Mesendoderm (in vitro differentiated cells): ENCODE measurements around the gene CH25H.

Source experiments
- DNase-seq: peaks from one replicate; pipeline ENCODE4 v3.0.0; 2013
- H2AK5ac ChIP-seq: 2 replicates; pipeline ENCODE4 v1.6.1; 2013; ENCODE audit warnings: low read length, inconsistent platforms
- H2BK120ac ChIP-seq: 2 replicates; pipeline ENCODE4 v1.6.1; 2013; ENCODE audit warnings: low read depth, mild to moderate bottlenecking, low read length, moderate library complexity, mixed read lengths
- H2BK15ac ChIP-seq: replicated peaks from 2 replicates; pipeline ENCODE4 v1.6.1; 2013; ENCODE audit warnings: low read depth, mild to moderate bottlenecking, moderate library complexity
- H2BK5ac ChIP-seq: 2 replicates; pipeline ENCODE4 v1.6.1; 2013; ENCODE audit warnings: low read length, inconsistent platforms
- H3K18ac ChIP-seq: 2 replicates; pipeline ENCODE4 v1.6.1; 2013; ENCODE audit warnings: mild to moderate bottlenecking, low read length, mixed read lengths
- H3K23ac ChIP-seq: one replicate; pipeline ENCODE4 v1.6.1; 2013; ENCODE audit warnings: low read length
- H3K27ac ChIP-seq: 2 replicates; pipeline ENCODE4 v1.5.1; 2013; ENCODE audit warnings: low read depth, mild to moderate bottlenecking, inconsistent platforms, low read length, moderate library complexity
- H3K27me3 ChIP-seq: 2 replicates; pipeline ENCODE4 v1.6.1; 2013; ENCODE audit warnings: low read length, control low read depth, mild to moderate bottlenecking, inconsistent platforms; ENCODE audit not compliant: insufficient read depth, poor library complexity
- H3K36me3 ChIP-seq: 2 replicates; pipeline ENCODE4 v1.6.1; 2013; ENCODE audit warnings: low read length, inconsistent platforms; ENCODE audit not compliant: control insufficient read depth, insufficient read depth
- H3K4ac ChIP-seq: one replicate; pipeline ENCODE4 v1.6.1; 2013; ENCODE audit warnings: low read depth, mild to moderate bottlenecking, low read length, moderate library complexity
- H3K4me1 ChIP-seq: 2 replicates; pipeline ENCODE4 v1.6.1; 2013; ENCODE audit warnings: low read depth, low read length, inconsistent platforms; ENCODE audit not compliant: control insufficient read depth
- H3K4me2 ChIP-seq: 2 replicates; pipeline ENCODE4 v1.6.1; 2013; ENCODE audit warnings: low read length
- H3K4me3 ChIP-seq: 2 replicates; pipeline ENCODE4 v1.5.1; 2013; ENCODE audit warnings: mild to moderate bottlenecking, low read length
- H3K56ac ChIP-seq: one replicate; pipeline ENCODE4 v1.6.1; 2013; ENCODE audit warnings: low read length
- H3K79me1 ChIP-seq: 2 replicates; pipeline ENCODE4 v1.6.1; 2013; ENCODE audit warnings: low read length, inconsistent platforms
- H3K79me2 ChIP-seq: 2 replicates; pipeline ENCODE4 v1.6.1; 2013; ENCODE audit warnings: mild to moderate bottlenecking, low read length; ENCODE audit not compliant: control insufficient read depth, insufficient read depth
- H3K9ac ChIP-seq: 2 replicates; pipeline ENCODE4 v1.6.1; 2013; ENCODE audit warnings: low read length, inconsistent platforms
- H4K5ac ChIP-seq: one replicate; pipeline ENCODE4 v1.6.1; 2013; ENCODE audit warnings: low read length
- H4K8ac ChIP-seq: one replicate; pipeline ENCODE4 v1.6.1; 2013; ENCODE audit warnings: low read depth, mild to moderate bottlenecking, control low read depth, low read length, moderate library complexity
- WGBS: extraction: QIAGEN DNeasy Blood & Tissue Kit; methylation state at CpG from one replicate; pipeline ENCODE4 v1.1.7; 2013; ENCODE audit warnings: low lambda C conversion rate, missing lambda C conversion rate; ENCODE audit not compliant: insufficient coverage; ENCODE audit errors: extremely low coverage; 5-methylcytosine and 5-hydroxymethylcytosine counted together

The CH25H gene

GRCh38 chr10:89164080-89164479 is 43.0 kb downstream of the CH25H start:
- DNase-seq = no peak
- no CpG with 5 or more reads among the region's 3 CpGs for WGBS

GRCh38 chr10:89163265-89163995 is 43.7 kb downstream of the CH25H start:
- Histone ChIP-seq H3K79me1 (no peaks in the 10 kb centered on the region), H3K23ac (no peak overlapping the region), H4K8ac (no peak overlapping the region), H3K18ac (no peak overlapping the region), H4K5ac (no peak overlapping the region), H3K4me1 (no peaks in the 10 kb centered on the region), H3K27me3 (no peaks in the 10 kb centered on the region), H3K79me2 (no peaks in the 10 kb centered on the region), H2BK120ac (no peak overlapping the region), H3K9ac (no peak overlapping the region), H2AK5ac (no peak overlapping the region), H2BK5ac (no peak overlapping the region), H3K36me3 (no peaks in the 10 kb centered on the region), H3K4ac (no peak overlapping the region), H3K56ac (no peak overlapping the region), H3K4me3 (no peak overlapping the region), H2BK15ac (no peak overlapping the region), H3K27ac (no peak overlapping the region), H3K4me2 (no peak overlapping the region)
- WGBS = no CpG with 5 or more reads among the region's 6 CpGs
- DNase-seq = no peak

More at GRCh38 chr10:89164080-89164479, 43.0 kb downstream of the CH25H start:
- Histone ChIP-seq H3K4ac (no peak overlapping the region), H4K5ac (no peak overlapping the region), H3K23ac (no peak overlapping the region), H3K79me2 (no peaks in the 10 kb centered on the region), H3K27ac (no peak overlapping the region), H2BK120ac (no peak overlapping the region), H2AK5ac (no peak overlapping the region), H3K79me1 (no peaks in the 10 kb centered on the region), H3K4me3 (no peak overlapping the region), H3K9ac (no peak overlapping the region), H2BK5ac (no peak overlapping the region), H2BK15ac (no peak overlapping the region), H3K18ac (no peak overlapping the region), H3K36me3 (no peaks in the 10 kb centered on the region), H3K4me1 (no peaks in the 10 kb centered on the region), H3K56ac (no peak overlapping the region), H4K8ac (no peak overlapping the region), H3K4me2 (no peak overlapping the region), H3K27me3 (no peaks in the 10 kb centered on the region)

GRCh38 chr10:89162596-89162995 is 44.5 kb downstream of the CH25H start:
- no peak overlapping the region for H4K8ac ChIP-seq
- no peaks in the 10 kb centered on the region for H3K27me3 ChIP-seq
- no peak overlapping the region for H2BK15ac ChIP-seq
- H3K79me2 ChIP-seq = no peaks in the 10 kb centered on the region
- H3K23ac ChIP-seq = no peak overlapping the region
- H2AK5ac ChIP-seq = no peak overlapping the region
- H4K5ac ChIP-seq = no peak overlapping the region
- H3K79me1 ChIP-seq = no peaks in the 10 kb centered on the region
- no peak overlapping the region for H3K4ac ChIP-seq
- no peaks in the 10 kb centered on the region for H3K36me3 ChIP-seq
- H3K56ac ChIP-seq = no peak overlapping the region
- H3K27ac ChIP-seq = no peak overlapping the region
- no peak overlapping the region for H2BK120ac ChIP-seq
- H3K4me3 ChIP-seq = no peak overlapping the region
- no peak overlapping the region for H3K18ac ChIP-seq
- H3K4me2 ChIP-seq = no peak overlapping the region
- no peak overlapping the region for H2BK5ac ChIP-seq
- DNase-seq = no peak
- no peak overlapping the region for H3K9ac ChIP-seq
- no peaks in the 10 kb centered on the region for H3K4me1 ChIP-seq

GRCh38 chr10:89160339-89160738 is 46.8 kb downstream of the CH25H start:
- no peak overlapping the region for H3K18ac ChIP-seq
- WGBS = no CpG with 5 or more reads among the region's 1 CpG
- no peak overlapping the region for H2AK5ac ChIP-seq

GRCh38 chr10:89159761-89160160 is 47.4 kb downstream of the CH25H start:
- Histone ChIP-seq H3K36me3 (no peaks in the 10 kb centered on the region), H2BK5ac (no peak overlapping the region), H2BK120ac (no peak overlapping the region), H3K56ac (no peak overlapping the region), H3K18ac (no peak overlapping the region), H3K79me2 (no peaks in the 10 kb centered on the region), H4K8ac (no peak overlapping the region), H3K27me3 (no peaks in the 10 kb centered on the region), H3K4me2 (no peak overlapping the region), H3K9ac (no peak overlapping the region), H2AK5ac (no peak overlapping the region), H3K27ac (no peak overlapping the region), H4K5ac (no peak overlapping the region), H2BK15ac (no peak overlapping the region), H3K4me3 (no peak overlapping the region), H3K4me1 (no peaks in the 10 kb centered on the region), H3K23ac (no peak overlapping the region), H3K4ac (no peak overlapping the region), H3K79me1 (no peaks in the 10 kb centered on the region)
- WGBS = no CpG with 5 or more reads among the region's 1 CpG
- no peak for DNase-seq

More at GRCh38 chr10:89160339-89160738, 46.8 kb downstream of the CH25H start:
- Histone ChIP-seq H3K27me3 (no peaks in the 10 kb centered on the region), H3K23ac (no peak overlapping the region), H2BK120ac (no peak overlapping the region), H3K56ac (no peak overlapping the region), H3K27ac (no peak overlapping the region), H3K79me1 (no peaks in the 10 kb centered on the region), H3K4me1 (no peaks in the 10 kb centered on the region), H3K79me2 (no peaks in the 10 kb centered on the region), H4K5ac (no peak overlapping the region), H2BK15ac (no peak overlapping the region), H4K8ac (no peak overlapping the region), H3K4me2 (no peak overlapping the region), H3K4ac (no peak overlapping the region), H3K9ac (no peak overlapping the region), H2BK5ac (no peak overlapping the region), H3K36me3 (no peaks in the 10 kb centered on the region), H3K4me3 (no peak overlapping the region)
- DNase-seq = no peak

GRCh38 chr10:89159316-89159715 is 47.8 kb downstream of the CH25H start:
- H3K27ac ChIP-seq = no peak overlapping the region
- no peaks in the 10 kb centered on the region for H3K79me2 ChIP-seq
- no peak overlapping the region for H2BK5ac ChIP-seq
- no peak overlapping the region for H2BK15ac ChIP-seq
- no peak overlapping the region for H3K9ac ChIP-seq
- H3K4ac ChIP-seq = no peak overlapping the region
- H4K5ac ChIP-seq = no peak overlapping the region
- H3K4me1 ChIP-seq = no peaks in the 10 kb centered on the region
- no peak overlapping the region for H3K4me2 ChIP-seq
- H4K8ac ChIP-seq = no peak overlapping the region
- no peak overlapping the region for H2BK120ac ChIP-seq
- H3K36me3 ChIP-seq = no peaks in the 10 kb centered on the region
- no peak overlapping the region for H3K56ac ChIP-seq
- H2AK5ac ChIP-seq = no peak overlapping the region
- no peaks in the 10 kb centered on the region for H3K79me1 ChIP-seq
- no peak overlapping the region for H3K23ac ChIP-seq
- H3K4me3 ChIP-seq = no peak overlapping the region
- H3K27me3 ChIP-seq = no peaks in the 10 kb centered on the region
- no peak overlapping the region for H3K18ac ChIP-seq
- DNase-seq = no peak
